ENCODE data around the gene SH2D7. TPM values are rescaled to one million over a fixed set of nuclear protein-coding genes. Genes with fewer than 3 reads are reported as not detected.

The SH2D7 gene
- total RNA-seq, 1 experiment from 2014 or later, result not detected

DNA sequence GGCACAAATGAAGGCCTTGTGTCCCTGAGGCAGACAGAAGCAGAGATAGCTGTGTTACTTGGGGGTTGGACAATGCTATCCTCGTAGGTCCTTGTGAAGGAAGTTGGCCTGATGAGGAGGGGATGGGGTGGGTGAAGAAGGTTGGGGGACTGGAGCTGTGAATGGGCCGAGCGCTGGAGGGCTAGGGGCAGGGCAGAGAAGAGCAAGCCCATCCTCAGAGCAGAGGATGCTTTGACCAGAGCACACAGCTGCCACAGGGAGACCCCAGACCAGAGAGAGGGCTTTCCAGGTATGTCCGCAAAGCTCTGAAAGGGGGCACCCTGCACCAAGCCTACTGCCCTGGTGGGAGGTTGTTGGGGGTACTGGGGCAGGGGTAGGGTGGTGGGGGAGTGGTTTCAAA, 9.2 kb upstream of the SH2D7 start:
- Histone ChIP-seq H3K27me3 (ENCODE audit: insufficient read depth, low read depth) (no peaks in the 10 kb centered on the region), H4K20me1 (ENCODE audit: insufficient read depth) (no peaks in the 10 kb centered on the region), H3K9me3 (ENCODE audit: insufficient read depth, low read depth) (no peaks in the 10 kb centered on the region), H3K4me1 (replicated peaks; ENCODE audit: insufficient read depth) (peaks cover 8% of the 10 kb centered on the region; the same call in 1 of the 2 replicates), H3K4me2 (no peak overlapping the region), H2AFZ (no peak overlapping the region), H3K4me3 (no peak overlapping the region), H3K36me3 (ENCODE audit: low read depth) (no peaks in the 10 kb centered on the region), H3K79me2 (ENCODE audit: low read depth) (no peaks in the 10 kb centered on the region), H3F3A (ENCODE audit: insufficient read depth, low read depth) (no peaks in the 10 kb centered on the region), H3K9me2 (ENCODE audit: insufficient read depth) (no peaks in the 10 kb centered on the region), H3K27ac (no peak overlapping the region)
- ChIA-PET POLR2A (ENCODE audit: unreplicated experiment) (no interaction called here), CTCF (no interaction called here)
- no TSS peak for BruUV-seq (replicated peaks)
- DNase-seq, result no peak
- TF ChIP-seq CTCF (conservative IDR thresholded peaks at IDR 0.05) (no peak), EZH2 (IDR thresholded peaks at IDR 0.05; ENCODE audit: low read depth) (no peak)
- intact Hi-C loops (cut with micrococcal nuclease; ENCODE audit: unreplicated experiment), result no loop called here

DNA sequence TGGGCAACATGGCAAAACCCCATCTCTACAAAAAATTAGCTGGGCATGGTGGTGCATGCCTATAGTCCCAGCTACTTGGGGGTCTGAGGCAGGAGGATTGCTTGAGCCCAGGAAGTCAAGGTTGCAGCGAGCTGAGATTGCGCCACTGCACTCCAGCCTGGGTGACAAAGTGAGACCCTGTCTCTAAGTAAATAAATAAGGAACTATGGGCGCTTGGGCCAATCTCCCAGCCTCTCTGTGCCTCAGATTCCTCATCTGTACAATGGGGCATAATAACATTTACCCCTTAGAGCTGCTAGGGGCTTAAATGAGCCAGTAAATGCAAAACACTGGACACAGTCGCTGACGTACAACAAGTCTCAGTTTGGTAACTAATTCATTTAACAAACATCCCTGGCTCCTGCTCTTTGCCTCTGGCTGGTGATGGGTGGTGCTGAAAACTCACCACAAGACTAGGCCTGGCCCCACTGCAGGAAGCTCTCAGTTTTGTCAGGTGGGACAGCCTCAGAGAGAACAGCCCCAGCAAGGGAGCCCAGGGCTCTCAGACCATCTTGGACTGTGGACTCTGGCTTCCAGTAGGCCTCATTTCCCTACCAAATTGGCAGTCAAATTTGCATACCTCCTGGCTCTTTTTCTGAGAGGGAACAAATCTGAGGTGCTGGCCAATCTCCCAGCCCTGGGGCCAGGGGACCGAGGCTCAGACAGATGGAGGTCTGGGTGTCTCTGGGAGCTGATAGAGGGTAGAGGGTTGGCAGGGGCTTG, 8.5 kb upstream of the SH2D7 start:
- H3K9me3 ChIP-seq (ENCODE audit: insufficient read depth, low read depth), result no peaks in the 10 kb centered on the region
- BruUV-seq (replicated peaks), result no TSS peak
- H2AFZ ChIP-seq, result no peak overlapping the region
- ChIA-PET POLR2A (ENCODE audit: unreplicated experiment) (no interaction called here), CTCF (no interaction called here)
- H3K27ac ChIP-seq, result no peak overlapping the region
- intact Hi-C loops (cut with micrococcal nuclease; ENCODE audit: unreplicated experiment), result no loop called here
- no peaks in the 10 kb centered on the region for H3F3A ChIP-seq (ENCODE audit: insufficient read depth, low read depth)
- no peak overlapping the region for H3K4me3 ChIP-seq
- TF ChIP-seq CTCF (conservative IDR thresholded peaks at IDR 0.05), result no peak
- TF ChIP-seq EZH2 (IDR thresholded peaks at IDR 0.05; ENCODE audit: low read depth), result no peak
- H3K9me2 ChIP-seq (ENCODE audit: insufficient read depth), result no peaks in the 10 kb centered on the region
- DNase-seq, result no peak
- H3K4me1 ChIP-seq (replicated peaks; ENCODE audit: insufficient read depth), result peaks cover 11% of the 10 kb centered on the region; the same call in 1 of the 2 replicates
- H3K4me2 ChIP-seq, result no peak overlapping the region
- H3K36me3 ChIP-seq (ENCODE audit: low read depth), result no peaks in the 10 kb centered on the region
- no peaks in the 10 kb centered on the region for H4K20me1 ChIP-seq (ENCODE audit: insufficient read depth)
- H3K27me3 ChIP-seq (ENCODE audit: insufficient read depth, low read depth), result no peaks in the 10 kb centered on the region
- H3K79me2 ChIP-seq (ENCODE audit: low read depth), result no peaks in the 10 kb centered on the region

GRCh38 chr15:78084449-78084750, 8.0 kb upstream of the SH2D7 start:
- Histone ChIP-seq H3K4me3 (no peak overlapping the region), H3K9me2 (ENCODE audit: insufficient read depth) (no peaks in the 10 kb centered on the region), H4K20me1 (ENCODE audit: insufficient read depth) (no peaks in the 10 kb centered on the region), H3K36me3 (ENCODE audit: low read depth) (no peaks in the 10 kb centered on the region), H2AFZ (no peak overlapping the region), H3K27ac (no peak overlapping the region), H3K27me3 (ENCODE audit: insufficient read depth, low read depth) (no peaks in the 10 kb centered on the region), H3K9me3 (ENCODE audit: insufficient read depth, low read depth) (no peaks in the 10 kb centered on the region), H3F3A (ENCODE audit: insufficient read depth, low read depth) (no peaks in the 10 kb centered on the region), H3K4me1 (replicated peaks; ENCODE audit: insufficient read depth) (peaks cover 12% of the 10 kb centered on the region; the same call in 1 of the 2 replicates), H3K4me2 (no peak overlapping the region), H3K79me2 (ENCODE audit: low read depth) (no peaks in the 10 kb centered on the region)
- intact Hi-C loops (cut with micrococcal nuclease; ENCODE audit: unreplicated experiment), result no loop called here
- no peak for DNase-seq
- CTCF ChIA-PET, result no interaction called here
- BruUV-seq (replicated peaks), result no TSS peak
- POLR2A ChIA-PET (ENCODE audit: unreplicated experiment), result no interaction called here
- TF ChIP-seq CTCF (conservative IDR thresholded peaks at IDR 0.05) (no peak), EZH2 (IDR thresholded peaks at IDR 0.05; ENCODE audit: low read depth) (no peak)
